ENCODE data around the gene HJV. TPM values are rescaled to one million over a fixed set of nuclear protein-coding genes. Genes with fewer than 3 reads are reported as not detected.

The HJV gene
- total RNA-seq, 1 experiment from 2014 or later, result not detected

GRCh38 chr1:145999321-146000024, 22.1 kb downstream of the HJV start:
- no peak for TF ChIP-seq POLR2AphosphoS5 (IDR thresholded peaks at IDR 0.05; ENCODE audit: low read depth, low read length)
- TF ChIP-seq JUND (IDR thresholded peaks at IDR 0.05), result no peak
- no peak for TF ChIP-seq EZH2 (IDR thresholded peaks at IDR 0.05)
- no peak for TF ChIP-seq TCF7L2 (IDR thresholded peaks at IDR 0.05; ENCODE audit: borderline replicate concordance, extremely low read depth, insufficient read depth, insufficient read length)
- no peak for TF ChIP-seq SP1 (IDR thresholded peaks at IDR 0.05; ENCODE audit: low read depth)
- TF ChIP-seq EZH2phosphoT487 (IDR thresholded peaks at IDR 0.05; ENCODE audit: borderline replicate concordance), result no peak
- TF ChIP-seq ZNF274 (IDR thresholded peaks at IDR 0.05; ENCODE audit: low read depth, low read length), result no peak
- no peak for TF ChIP-seq CTCF (IDR thresholded peaks at IDR 0.05 in 2 of 3, conservative IDR thresholded peaks at IDR 0.05 in 1 of 3; ENCODE audit: borderline replicate concordance in 1 of 3, insufficient read depth in 1 of 3, low read depth in 2 of 3, low read length in 2 of 3)
- TF ChIP-seq SRF (IDR thresholded peaks at IDR 0.05; ENCODE audit: low read depth), result no peak
- TF ChIP-seq CEBPB (IDR thresholded peaks at IDR 0.05; ENCODE audit: low read depth), result no peak
- TF ChIP-seq CBX3 (IDR thresholded peaks at IDR 0.05; ENCODE audit: low read depth), result no peak
- Histone ChIP-seq H3K36me3 (ENCODE audit: control insufficient read depth in 1 of 2, insufficient read depth in 2 of 2, low read length in 2 of 2) (no peaks in the 10 kb centered on the region), H3K27me3 (ENCODE audit: insufficient read depth, low read length) (no peaks in the 10 kb centered on the region), H4K20me1 (ENCODE audit: insufficient read depth) (no peaks in the 10 kb centered on the region), H3K9ac (ENCODE audit: low read length) (no peak overlapping the region), H3K4me3 (replicated peaks in 1 of 2; ENCODE audit: low read depth in 1 of 2, low read length in 2 of 2) (no peak overlapping the region), H3K9me3 (ENCODE audit: control insufficient read depth in 1 of 2, insufficient read depth in 1 of 2, low read depth in 1 of 2, low read length in 2 of 2) (no peaks in the 10 kb centered on the region), H2AFZ (ENCODE audit: low read depth, low read length, poor library complexity, severe bottlenecking) (no peak overlapping the region), H3K9me2 (ENCODE audit: insufficient read depth) (no peaks in the 10 kb centered on the region), H3K4me1 (ENCODE audit: control insufficient read depth in 1 of 2, insufficient read depth in 2 of 2, low read length in 2 of 2) (no peaks in the 10 kb centered on the region), H3K4me2 (ENCODE audit: low read length) (no peak overlapping the region), H3K27ac (ENCODE audit: low read depth, low read length) (no peak overlapping the region), H3K79me2 (ENCODE audit: insufficient read depth, low read length) (no peaks in the 10 kb centered on the region)
- DNase-seq (ENCODE audit: low read depth, low spot score) (no peak), ATAC-seq (no peak)
- intact Hi-C loops (cut with micrococcal nuclease), result loop anchor here (10.0 kb wide), 1 partner anchor 55 kb away; no protein-coding TSS in a partner anchor
- ChIA-PET CTCF (no interaction called here), RAD21 (ENCODE audit: low non-redundant PET in 1 of 2, low total read pairs in 2 of 2, uncharacterized antibody in 2 of 2, unreplicated experiment in 2 of 2) (no interaction called here), POLR2A (no interaction called here)
- BruUV-seq (replicated peaks), result no TSS peak
